ENCODE data around the gene AOX1.

GRCh38 chr2:200695601-200696000, 109.8 kb downstream of the AOX1 start:
- TF ChIP-seq CTCF (IDR thresholded peaks at IDR 0.05) = no peak
- no peak for TF ChIP-seq POLR2A (IDR thresholded peaks at IDR 0.05)

Measured in uterus (tissue), 2 donors.